ENCODE data around the gene CTXN2. TPM values are rescaled to one million over a fixed set of nuclear protein-coding genes. Genes with fewer than 3 reads are reported as not detected.
A peak's percentile ranks its signal among the peaks of the same experiment; 100 is the strongest.

Gene CTXN2
- total RNA-seq, 4 donors from 2014 or later: not detected

DNA sequence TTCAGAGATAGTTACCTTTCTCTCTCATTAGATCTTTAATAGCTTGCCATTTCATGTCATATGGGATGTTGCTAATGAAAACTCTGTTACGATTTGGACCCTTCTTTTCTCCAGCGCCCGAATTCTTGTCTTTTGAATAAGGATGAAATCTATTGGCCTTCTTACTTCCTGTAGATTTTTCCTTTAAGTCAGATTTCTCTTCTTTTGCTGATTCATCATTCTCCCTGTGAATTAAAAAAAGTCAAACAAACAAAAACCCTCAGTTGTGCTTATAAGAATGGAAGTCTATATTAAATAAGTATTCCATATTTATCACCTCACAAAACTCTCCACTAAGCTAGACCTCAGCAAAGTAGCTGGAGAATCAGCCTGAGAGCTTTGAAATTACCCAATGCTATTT, 22.8 kb upstream of the CTXN2 start:
- TF ChIP-seq, protein P1, sequence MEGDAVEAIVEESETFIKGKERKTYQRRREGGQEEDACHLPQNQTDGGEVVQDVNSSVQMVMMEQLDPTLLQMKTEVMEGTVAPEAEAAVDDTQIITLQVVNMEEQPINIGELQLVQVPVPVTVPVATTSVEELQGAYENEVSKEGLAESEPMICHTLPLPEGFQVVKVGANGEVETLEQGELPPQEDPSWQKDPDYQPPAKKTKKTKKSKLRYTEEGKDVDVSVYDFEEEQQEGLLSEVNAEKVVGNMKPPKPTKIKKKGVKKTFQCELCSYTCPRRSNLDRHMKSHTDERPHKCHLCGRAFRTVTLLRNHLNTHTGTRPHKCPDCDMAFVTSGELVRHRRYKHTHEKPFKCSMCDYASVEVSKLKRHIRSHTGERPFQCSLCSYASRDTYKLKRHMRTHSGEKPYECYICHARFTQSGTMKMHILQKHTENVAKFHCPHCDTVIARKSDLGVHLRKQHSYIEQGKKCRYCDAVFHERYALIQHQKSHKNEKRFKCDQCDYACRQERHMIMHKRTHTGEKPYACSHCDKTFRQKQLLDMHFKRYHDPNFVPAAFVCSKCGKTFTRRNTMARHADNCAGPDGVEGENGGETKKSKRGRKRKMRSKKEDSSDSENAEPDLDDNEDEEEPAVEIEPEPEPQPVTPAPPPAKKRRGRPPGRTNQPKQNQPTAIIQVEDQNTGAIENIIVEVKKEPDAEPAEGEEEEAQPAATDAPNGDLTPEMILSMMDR (IDR thresholded peaks at IDR 0.05): no peak
- ATAC-seq (ENCODE audit: low FRiP score): no peak
- DNase-seq (ENCODE audit: low spot score): no peak

DNA sequence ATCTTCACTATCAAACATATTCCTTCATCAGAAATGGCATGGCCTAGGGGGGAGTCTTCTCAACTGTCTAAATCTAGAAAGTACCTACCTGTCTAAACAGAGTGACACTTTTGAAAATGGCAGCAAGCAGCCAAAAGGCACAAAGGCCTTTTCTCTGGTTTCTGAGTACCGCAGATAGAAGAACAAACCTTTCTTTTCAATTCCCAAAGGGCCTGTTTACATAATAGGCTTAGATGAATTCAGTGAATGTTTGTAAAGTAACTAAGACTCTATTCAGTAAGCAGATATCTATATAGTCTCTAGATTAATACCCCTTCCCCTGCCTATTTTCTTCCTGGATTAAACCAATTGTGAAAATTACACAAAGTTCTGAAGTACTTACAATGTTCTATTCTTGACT, 20.5 kb upstream of the CTXN2 start:
- TF ChIP-seq, protein P1 (IDR thresholded peaks at IDR 0.05): no peak
- DNase-seq (ENCODE audit: low spot score): no peak
- ATAC-seq (ENCODE audit: low FRiP score): no peak

DNA sequence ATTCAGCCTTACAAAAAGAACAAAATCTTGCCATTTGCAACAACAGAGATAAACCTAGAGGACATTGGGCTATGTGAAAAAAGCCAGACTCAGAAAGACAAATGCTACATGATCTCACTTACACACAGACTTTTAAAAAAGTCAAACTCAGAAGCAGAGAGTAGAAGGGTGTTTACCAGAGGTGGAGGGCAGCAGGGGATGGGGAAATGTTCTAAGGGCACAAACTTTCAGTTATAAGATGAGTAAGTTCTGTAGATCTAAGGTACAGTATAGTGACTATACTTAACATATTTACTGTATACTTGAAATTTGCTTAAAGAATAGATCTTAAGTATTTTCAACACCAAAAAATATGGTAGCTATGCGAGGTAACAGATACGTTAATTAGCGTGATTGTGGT, 16.3 kb upstream of the CTXN2 start:
- ATAC-seq (ENCODE audit: low FRiP score) (no peak), DNase-seq (ENCODE audit: low spot score) (no peak)
- TF ChIP-seq, protein P1 (IDR thresholded peaks at IDR 0.05): no peak

DNA sequence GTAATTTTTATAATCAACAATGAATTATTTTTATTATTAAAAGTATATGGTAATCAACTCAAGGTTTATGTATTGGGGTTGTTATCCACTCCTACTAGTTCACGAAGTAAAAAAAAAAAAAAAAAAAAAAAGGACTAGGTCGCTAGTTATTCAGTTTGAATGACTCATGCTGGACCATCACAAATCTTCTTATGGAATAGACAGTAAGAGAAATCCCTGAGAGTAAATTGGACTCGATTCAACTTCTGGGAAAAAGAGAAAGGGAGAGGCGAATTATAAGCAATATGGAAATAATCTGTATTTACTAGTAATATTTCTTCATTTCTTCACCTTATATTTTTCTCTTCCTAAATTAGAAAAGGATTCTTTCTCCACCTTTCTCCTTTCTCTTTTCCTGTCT, 15.4 kb upstream of the CTXN2 start:
- ATAC-seq (ENCODE audit: low FRiP score) (no peak), DNase-seq (ENCODE audit: low spot score) (no peak)
- TF ChIP-seq, protein P1 (IDR thresholded peaks at IDR 0.05): no peak

DNA sequence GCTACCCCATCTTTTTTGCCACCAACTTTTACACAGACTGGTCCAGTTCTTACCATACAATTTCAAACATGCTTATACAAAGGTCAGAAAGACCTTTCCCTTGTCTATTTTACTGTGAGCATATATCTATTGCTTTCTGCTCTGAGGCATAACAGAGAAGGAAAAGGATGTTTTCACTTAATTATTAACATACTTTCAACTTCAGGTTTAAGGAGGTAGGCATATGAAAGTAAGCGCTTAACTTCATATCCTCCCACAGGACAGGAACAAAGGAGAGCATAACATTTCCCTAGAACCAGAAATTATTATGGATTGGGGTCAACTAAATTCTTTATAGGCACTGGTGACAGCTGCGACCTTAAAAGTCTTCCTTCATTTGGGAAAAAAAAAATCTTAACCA, 14.5 kb upstream of the CTXN2 start:
- TF ChIP-seq, protein P1 (IDR thresholded peaks at IDR 0.05): no peak
- DNase-seq (ENCODE audit: low spot score) (no peak), ATAC-seq (ENCODE audit: low FRiP score) (no peak)

DNA sequence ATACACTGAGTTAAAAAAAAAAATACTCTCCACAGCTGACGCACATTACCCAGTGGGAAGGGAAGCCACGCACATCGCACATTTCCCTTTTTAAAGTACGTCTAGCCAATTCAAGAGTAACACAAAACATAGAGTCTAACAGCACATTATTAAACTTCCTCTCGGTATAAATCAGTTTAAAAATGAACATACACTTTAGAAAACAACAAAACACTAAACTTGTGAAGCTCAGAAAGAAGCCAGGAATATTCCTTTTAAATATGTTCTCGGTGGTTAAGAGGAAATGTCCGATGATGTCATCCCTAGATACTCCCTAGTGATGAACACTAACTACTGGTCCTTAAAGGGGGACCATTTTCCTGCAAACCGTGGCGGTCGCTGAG, 14.1 kb upstream of the CTXN2 start:
- ATAC-seq (ENCODE audit: low FRiP score) (peak; percentile 79), DNase-seq (ENCODE audit: low spot score) (no peak)
- TF ChIP-seq, protein P1 (IDR thresholded peaks at IDR 0.05): no peak

DNA sequence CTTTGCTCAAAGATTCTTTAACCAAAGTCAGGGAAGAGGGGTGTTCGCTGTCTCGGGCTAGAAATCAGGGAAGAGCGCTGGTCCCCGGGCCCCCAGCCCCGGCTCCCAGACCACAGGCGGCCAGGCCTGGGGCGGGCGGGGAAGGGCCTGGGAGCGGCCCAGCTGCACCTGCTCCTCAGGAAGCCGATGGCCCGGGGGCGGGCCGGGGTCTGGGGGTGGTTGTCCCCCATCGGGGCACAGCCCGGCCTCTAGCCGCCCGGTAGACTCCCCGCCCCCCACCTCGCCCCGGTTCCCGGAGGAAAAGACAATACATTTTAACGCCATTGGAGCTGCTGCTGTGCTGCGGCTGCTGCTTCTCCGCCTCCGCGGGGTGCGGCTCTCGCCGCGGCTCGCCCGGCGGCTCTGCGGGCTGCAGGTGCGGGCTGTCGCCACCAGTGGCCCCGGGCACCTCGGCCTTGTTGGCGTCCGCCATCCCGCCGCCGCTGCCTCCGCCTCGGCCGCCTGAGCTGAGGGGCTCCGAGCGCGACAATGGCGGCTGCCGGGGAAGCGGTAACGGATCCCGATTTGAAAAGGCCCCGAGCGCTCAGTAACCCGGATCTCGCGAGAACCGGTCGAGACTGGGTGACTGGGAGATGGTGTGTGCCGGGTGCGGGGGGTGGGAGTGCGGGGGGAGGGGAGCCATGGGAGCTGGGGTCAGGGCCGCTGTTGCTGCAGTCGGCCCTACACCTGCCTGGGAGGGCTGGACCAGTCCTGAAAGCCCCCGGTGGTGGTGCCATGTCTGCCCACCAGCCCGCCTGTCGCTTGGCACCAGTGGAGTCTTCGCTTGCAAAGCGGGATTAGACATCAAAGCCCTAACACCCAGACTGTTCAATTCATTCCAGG, 13.5 kb upstream of the CTXN2 start, which contains the start of gene MYEF2:
MYEF2 (minus strand) TSS at position 530 of the 882 bp plus-strand sequence; CDS start at position 472, 58 bp downstream.
- TF ChIP-seq, protein P1 (IDR thresholded peaks at IDR 0.05): no peak
- DNase-seq (ENCODE audit: low spot score) (peak; percentile 30), ATAC-seq (ENCODE audit: low FRiP score) (peak; percentile 69)
